HG02840 (cell line): ENCODE results near the gene DPY19L1.
"Not testable (repeated sequence)": the region's sequence is repeated elsewhere in the genome, so short reads cannot be mapped to it uniquely, and the experiment has no call there.

Source experiments
- ATAC-seq: cut with Tn5 transposase; IDR thresholded peaks from one replicate; pipeline ENCODE4 v1.9.1; 2021; ENCODE audit warnings: mild to moderate bottlenecking, moderate library complexity, moderate number of reproducible peaks; ENCODE audit not compliant: unreplicated experiment, low FRiP score

DPY19L1 gene

GRCh38 chr7:34931739-34932138, 105.5 kb downstream of the DPY19L1 start:
- no peak for ATAC-seq

GRCh38 chr7:34929783-34930182, 107.5 kb downstream of the DPY19L1 start:
- ATAC-seq = not testable (repeated sequence)

GRCh38 chr7:34928560-34928959, 108.7 kb downstream of the DPY19L1 start:
- ATAC-seq = no peak

- no peak for ATAC-seq
These were observed 109.2 kb downstream of the DPY19L1 start for GRCh38 chr7:34928052-34928451.

- ATAC-seq = not testable (repeated sequence)
These were observed 116.8 kb downstream of the DPY19L1 start for GRCh38 chr7:34920470-34920869.

GRCh38 chr7:34919038-34919437, 118.2 kb downstream of the DPY19L1 start:
- ATAC-seq = not testable (repeated sequence)

- ATAC-seq = not testable (repeated sequence)
These were observed 119.0 kb downstream of the DPY19L1 start for GRCh38 chr7:34918198-34918861.

- ATAC-seq = not testable (repeated sequence)
These were observed 119.8 kb downstream of the DPY19L1 start for GRCh38 chr7:34917515-34917914.

- no peak for ATAC-seq
These were observed 121.0 kb downstream of the DPY19L1 start for GRCh38 chr7:34916267-34916666.

- no peak for ATAC-seq
These were observed 125.0 kb downstream of the DPY19L1 start for GRCh38 chr7:34912236-34912635.

- not testable (repeated sequence) for ATAC-seq
These were observed 130.9 kb downstream of the DPY19L1 start for GRCh38 chr7:34906266-34906850.

- no peak for ATAC-seq
These were observed 132.3 kb downstream of the DPY19L1 start for GRCh38 chr7:34904987-34905386.

GRCh38 chr7:34903921-34904320, 133.4 kb downstream of the DPY19L1 start:
- ATAC-seq = not testable (repeated sequence)

- no peak for ATAC-seq
These were observed 135.1 kb downstream of the DPY19L1 start for GRCh38 chr7:34902182-34902581.

GRCh38 chr7:34900891-34901513, 136.3 kb downstream of the DPY19L1 start:
- no peak for ATAC-seq

- no peak for ATAC-seq
These were observed 142.1 kb downstream of the DPY19L1 start for GRCh38 chr7:34895202-34895601.

GRCh38 chr7:34889951-34890350, 147.3 kb downstream of the DPY19L1 start:
- ATAC-seq = no peak

- no peak for ATAC-seq
These were observed 150.4 kb downstream of the DPY19L1 start for GRCh38 chr7:34886856-34887255.

GRCh38 chr7:34883855-34884254, 153.4 kb downstream of the DPY19L1 start:
- not testable (repeated sequence) for ATAC-seq

- ATAC-seq = no peak
These were observed 157.4 kb downstream of the DPY19L1 start for GRCh38 chr7:34879871-34880270.

GRCh38 chr7:34878944-34879735, 158.1 kb downstream of the DPY19L1 start:
- ATAC-seq = not testable (repeated sequence)
